Activated CD8-positive, alpha-beta memory T cell treated with anti-CD3 and anti-CD28 coated beads for 4 hours (primary cell): ENCODE measurements around the gene MIEF1.

Source experiments
- DNase-seq, 2 donors: peaks; one replicate each; pipeline ENCODE4 v3.0.0-alpha.2; 2020; ENCODE audit warnings: low read depth in 2 of 2

The MIEF1 gene

DNA sequence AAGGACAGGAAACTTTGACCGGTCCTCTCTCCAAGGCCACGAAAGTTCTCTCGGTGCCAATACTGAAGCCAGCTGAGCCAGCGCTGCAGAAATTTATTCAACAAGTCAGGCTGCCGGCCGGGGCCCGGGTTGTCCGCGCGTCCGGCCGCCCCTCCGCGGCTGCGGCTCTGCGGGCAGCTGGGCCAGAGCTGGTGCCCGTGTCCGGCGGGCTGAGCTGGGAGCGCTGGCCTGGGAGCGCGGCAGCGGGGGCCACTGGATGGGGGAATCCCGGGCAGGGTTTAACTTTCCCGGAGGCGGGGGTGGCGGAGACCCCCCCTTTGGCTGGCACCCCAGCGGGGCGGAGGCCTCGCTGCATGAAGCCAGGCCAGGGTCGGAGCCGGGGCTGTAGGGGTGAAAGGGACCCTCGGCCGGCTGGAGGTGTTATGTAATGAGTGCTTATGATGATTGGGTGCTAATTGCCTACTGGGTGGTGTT lies 56.2 kb downstream of the MIEF1 start:
- no peak for DNase-seq

DNA sequence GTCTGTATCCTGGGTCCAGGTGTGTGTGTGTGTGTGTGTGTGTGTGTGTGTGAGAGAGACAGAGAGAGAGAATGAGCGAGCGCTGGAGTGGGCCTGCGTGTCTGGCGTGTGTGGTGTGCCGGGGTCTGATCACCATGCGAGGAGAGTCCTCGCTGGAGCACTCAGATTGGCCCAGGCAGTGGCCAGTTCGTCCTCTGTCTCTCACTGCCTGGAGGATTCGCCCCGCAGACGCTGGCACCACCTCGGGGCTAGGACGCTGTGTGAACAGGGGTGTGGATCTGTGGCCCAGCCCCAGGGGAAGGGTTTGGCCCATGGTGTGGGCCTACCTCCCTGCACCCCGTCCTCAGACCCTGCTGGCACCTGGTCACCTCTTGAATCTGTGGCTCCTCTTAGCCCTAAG lies 56.9 kb downstream of the MIEF1 start:
- DNase-seq: no peak

GRCh38 chr22:39559456-39560105 lies 57.5 kb downstream of the MIEF1 start:
- DNase-seq: no peak

GRCh38 chr22:39560127-39560526 lies 58.0 kb downstream of the MIEF1 start:
- no peak for DNase-seq

GRCh38 chr22:39562839-39563489 lies 60.9 kb downstream of the MIEF1 start:
- no peak for DNase-seq

DNA sequence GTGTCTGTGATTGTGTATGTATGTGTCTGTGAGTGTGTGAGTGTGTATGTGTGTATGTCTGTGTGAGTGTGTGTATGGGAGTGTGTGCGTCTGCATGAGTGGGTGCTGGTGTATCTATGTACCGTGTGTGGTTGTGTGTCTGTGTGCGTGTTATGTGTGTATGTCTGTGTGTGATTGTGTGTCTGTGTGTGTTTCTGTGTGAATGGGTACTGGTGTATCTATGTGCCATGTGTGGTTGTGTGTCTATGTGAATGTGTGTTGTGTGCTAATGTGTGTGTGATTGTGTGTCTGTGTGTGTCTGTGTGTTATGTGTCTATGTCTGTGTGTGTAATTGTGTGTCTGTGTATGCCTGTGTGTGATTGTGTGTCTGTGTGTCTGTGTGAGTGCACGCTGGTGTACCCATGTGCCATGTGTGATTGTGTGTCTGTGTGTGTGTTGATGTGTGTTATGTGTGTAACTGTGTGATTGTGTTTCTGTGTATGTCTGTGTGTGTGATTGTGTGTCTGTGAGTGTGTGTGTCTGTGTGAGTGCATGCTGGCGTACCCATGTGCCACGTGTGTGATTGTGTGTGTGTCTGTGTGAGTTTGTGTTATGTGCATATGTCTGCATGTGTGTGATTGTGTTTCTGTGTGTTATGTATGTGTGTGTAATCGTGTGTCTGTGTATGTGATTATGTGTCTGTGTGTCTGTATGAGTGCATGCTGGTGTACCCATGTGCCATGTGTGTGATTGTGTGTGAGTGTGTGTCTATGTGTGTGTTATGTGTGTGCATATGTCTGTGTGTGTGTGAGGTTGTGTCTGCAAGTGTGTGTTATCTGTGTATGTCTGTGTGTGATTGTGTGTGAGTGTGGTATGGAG lies 61.7 kb downstream of the MIEF1 start:
- DNase-seq: no peak

DNA sequence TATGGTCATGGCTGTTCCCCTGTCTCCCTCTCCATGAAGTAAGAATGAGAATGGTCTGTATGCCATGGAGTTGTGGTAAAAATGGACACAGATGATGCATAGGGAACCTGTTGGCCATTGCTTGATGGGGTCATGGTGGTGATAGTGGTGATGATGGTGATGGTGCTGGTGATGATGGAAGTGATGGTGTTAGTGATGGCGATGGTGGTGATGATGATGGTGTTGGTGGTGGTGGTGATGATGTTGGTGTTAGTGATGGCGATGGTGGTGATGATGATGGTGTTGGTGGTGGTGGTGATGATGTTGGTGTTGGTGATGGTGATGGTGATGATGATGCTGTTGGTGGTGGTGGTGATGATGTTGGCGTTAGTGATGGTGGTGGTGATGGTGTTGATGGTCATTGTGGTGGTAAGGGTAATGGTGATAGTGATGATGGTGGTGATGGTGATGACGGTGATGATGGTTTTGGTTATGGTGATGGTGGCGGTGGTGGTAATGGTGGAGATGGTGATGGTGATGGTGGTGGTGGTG lies 63.4 kb downstream of the MIEF1 start:
- no peak for DNase-seq

GRCh38 chr22:39567135-39567946 lies 65.3 kb downstream of the MIEF1 start:
- no peak for DNase-seq
